PC-9 (cell line): Measurements from ENCODE around the gene MLIP. TPM values are rescaled to one million over a fixed set of nuclear protein-coding genes. Genes with fewer than 3 reads are reported as not detected.

Experiments used
- BruUV-seq: library from RNA; stranded (reverse); fragments of 400-500 nt; replicated peaks from 2 replicates; lab custom pipeline; 2021; lab: Mats Ljungman, UMichigan
- CTCF ChIA-PET: fragments of 300-600 bp; sonication (Branson Sonifier 250); formaldehyde crosslinking; loops from one replicate; lab custom pipeline; 2022; ENCODE audit warnings: antibody characterized with exemption; lab: Charles Lee
- POLR2A ChIA-PET: fragments of 300-600 bp; sonication (Branson Sonifier 250); formaldehyde crosslinking; loops from one replicate; lab custom pipeline; 2022; ENCODE audit warnings: antibody characterized with exemption; ENCODE audit not compliant: unreplicated experiment; lab: Charles Lee
- DNase-seq, 2 experiments: peaks; one replicate each; pipeline versions ENCODE4 v3.0.0 to v3.0.0-alpha.2; 2015 to 2022; ENCODE audit warnings: mixed read lengths in 1 of 2
- H2AFZ ChIP-seq: fragments of 200-600 bp; sonication (generic); 2 replicates; pipeline ENCODE4 v1.8.1; 2017; ENCODE audit warnings: antibody characterized with exemption
- H3F3A ChIP-seq: fragments of 200-600 bp; sonication (generic); 2 replicates; pipeline ENCODE4 v1.8.1; 2017; ENCODE audit warnings: antibody characterized with exemption, mild to moderate bottlenecking, low read depth; ENCODE audit not compliant: insufficient read depth
- H3K27ac ChIP-seq: fragments of 200-600 bp; sonication (generic); 2 replicates; pipeline ENCODE4 v1.6.1; 2016; ENCODE audit warnings: mixed run types
- H3K27me3 ChIP-seq: fragments of 200-600 bp; sonication (generic); 2 replicates; pipeline ENCODE4 v1.6.1; 2016; ENCODE audit warnings: low read depth, mixed run types; ENCODE audit not compliant: insufficient read depth
- H3K36me3 ChIP-seq: fragments of 200-600 bp; sonication (generic); 2 replicates; pipeline ENCODE4 v1.6.1; 2016; ENCODE audit warnings: low read depth, mixed run types
- H3K4me1 ChIP-seq: fragments of 200-600 bp; sonication (generic); replicated peaks from 2 replicates; pipeline ENCODE4 v1.6.1; 2016; ENCODE audit warnings: mixed run types; ENCODE audit not compliant: insufficient read depth
- H3K4me2 ChIP-seq: fragments of 200-600 bp; sonication (generic); 2 replicates; pipeline ENCODE4 v1.6.1; 2017; ENCODE audit warnings: mixed run types
- H3K4me3 ChIP-seq: fragments of 200-600 bp; sonication (generic); 2 replicates; pipeline ENCODE4 v1.6.1; 2016; ENCODE audit warnings: mixed run types
- H3K79me2 ChIP-seq: fragments of 200-600 bp; sonication (generic); 2 replicates; pipeline ENCODE4 v1.6.1; 2017; ENCODE audit warnings: low read depth, mixed run types
- H3K9me2 ChIP-seq: fragments of 200-600 bp; sonication (generic); 2 replicates; pipeline ENCODE4 v1.8.1; 2017; ENCODE audit warnings: mild to moderate bottlenecking; ENCODE audit not compliant: insufficient read depth
- H3K9me3 ChIP-seq: fragments of 200-600 bp; sonication (generic); 2 replicates; pipeline ENCODE4 v1.8.1; 2016; ENCODE audit warnings: low read depth; ENCODE audit not compliant: insufficient read depth
- H4K20me1 ChIP-seq: fragments of 200-600 bp; sonication (generic); 2 replicates; pipeline ENCODE4 v1.8.1; 2017; ENCODE audit not compliant: insufficient read depth
- EZH2 ChIP-seq: fragments of 200-600 bp; sonication (generic); IDR thresholded peaks from 2 replicates; pipeline ENCODE4 v1.8.0; 2017; ENCODE audit warnings: antibody characterized with exemption, low read depth
- intact Hi-C: fragments of 100-400 bp; cut with micrococcal nuclease; formaldehyde crosslinking; loops from one replicate; pipeline ENCODE4 v1.10.0; 2022; ENCODE audit not compliant: unreplicated experiment
- total RNA-seq: library from RNA; stranded (reverse); gene quantifications from 2 replicates; pipeline ENCODE4 v1.2.3, GENCODE V29; 2021
- TF ChIP-seq, protein P1 (sequence below): fragments of 200-600 bp; sonication (generic); conservative IDR thresholded peaks from 2 replicates; pipeline ENCODE4 v1.6.1; 2017; ENCODE audit warnings: mixed run types, antibody characterized with exemption, mild to moderate bottlenecking, moderate library complexity

The MLIP gene
- total RNA-seq, 1 experiment from 2014 or later: 0.79 TPM

DNA sequence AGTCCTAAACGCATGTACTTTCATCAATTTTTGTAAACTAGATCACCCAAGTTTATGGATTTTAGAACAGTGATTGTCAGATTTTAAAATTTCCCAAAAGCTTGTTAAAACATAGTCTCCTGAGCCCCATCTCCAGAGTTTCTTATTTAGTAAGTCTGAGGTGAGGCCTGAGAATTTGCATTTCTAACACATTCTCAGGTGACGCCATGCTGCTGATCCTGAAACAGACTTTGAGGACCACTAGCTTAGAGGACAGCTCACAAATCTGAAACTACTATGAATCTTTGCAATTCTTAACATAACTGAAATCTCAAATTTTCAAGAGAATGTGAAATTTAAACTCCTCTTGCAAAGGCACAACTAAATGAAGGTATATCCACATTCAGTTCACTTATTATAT lies 37.8 kb upstream of the MLIP start:
- Histone ChIP-seq H3K4me2 (no peak overlapping the region), H2AFZ (no peak overlapping the region), H3K27me3 (no peaks in the 10 kb centered on the region), H3K79me2 (no peaks in the 10 kb centered on the region), H3K9me3 (no peaks in the 10 kb centered on the region), H3K27ac (no peak overlapping the region), H3K9me2 (no peaks in the 10 kb centered on the region), H4K20me1 (no peaks in the 10 kb centered on the region), H3K4me3 (no peak overlapping the region), H3K36me3 (no peaks in the 10 kb centered on the region), H3K4me1 (no peaks in the 10 kb centered on the region), H3F3A (no peaks in the 10 kb centered on the region)
- POLR2A ChIA-PET: no interaction called here
- BruUV-seq: no TSS peak
- intact Hi-C loops: no loop called here
- DNase-seq: no peak
- TF ChIP-seq, protein P1, sequence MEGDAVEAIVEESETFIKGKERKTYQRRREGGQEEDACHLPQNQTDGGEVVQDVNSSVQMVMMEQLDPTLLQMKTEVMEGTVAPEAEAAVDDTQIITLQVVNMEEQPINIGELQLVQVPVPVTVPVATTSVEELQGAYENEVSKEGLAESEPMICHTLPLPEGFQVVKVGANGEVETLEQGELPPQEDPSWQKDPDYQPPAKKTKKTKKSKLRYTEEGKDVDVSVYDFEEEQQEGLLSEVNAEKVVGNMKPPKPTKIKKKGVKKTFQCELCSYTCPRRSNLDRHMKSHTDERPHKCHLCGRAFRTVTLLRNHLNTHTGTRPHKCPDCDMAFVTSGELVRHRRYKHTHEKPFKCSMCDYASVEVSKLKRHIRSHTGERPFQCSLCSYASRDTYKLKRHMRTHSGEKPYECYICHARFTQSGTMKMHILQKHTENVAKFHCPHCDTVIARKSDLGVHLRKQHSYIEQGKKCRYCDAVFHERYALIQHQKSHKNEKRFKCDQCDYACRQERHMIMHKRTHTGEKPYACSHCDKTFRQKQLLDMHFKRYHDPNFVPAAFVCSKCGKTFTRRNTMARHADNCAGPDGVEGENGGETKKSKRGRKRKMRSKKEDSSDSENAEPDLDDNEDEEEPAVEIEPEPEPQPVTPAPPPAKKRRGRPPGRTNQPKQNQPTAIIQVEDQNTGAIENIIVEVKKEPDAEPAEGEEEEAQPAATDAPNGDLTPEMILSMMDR: no peak
- no peak for TF ChIP-seq EZH2
- CTCF ChIA-PET: no interaction called here

DNA sequence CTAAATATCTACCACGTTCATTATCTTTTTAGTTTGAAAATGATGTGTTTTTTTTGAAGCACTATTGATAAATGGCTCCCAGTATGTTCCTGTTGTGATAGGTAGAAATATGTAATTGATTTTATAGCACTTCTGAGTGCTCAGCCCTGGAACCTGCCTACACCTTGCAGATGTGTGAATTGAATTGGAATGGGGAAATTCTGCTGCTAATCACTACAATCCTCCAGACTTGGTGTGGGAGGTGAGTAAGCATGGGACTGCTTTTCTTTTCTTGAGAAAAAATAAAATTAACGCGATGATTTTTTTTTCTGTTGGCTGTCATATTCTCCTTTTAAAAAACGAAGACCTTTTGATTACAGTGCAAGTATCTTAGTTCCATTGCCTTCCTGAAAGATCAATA lies 37.1 kb upstream of the MLIP start:
- no peak for DNase-seq
- no peaks in the 10 kb centered on the region for H3K4me1 ChIP-seq
- CTCF ChIA-PET: no interaction called here
- no peak overlapping the region for H3K4me2 ChIP-seq
- no peaks in the 10 kb centered on the region for H3K36me3 ChIP-seq
- H4K20me1 ChIP-seq: no peaks in the 10 kb centered on the region
- no peak overlapping the region for H2AFZ ChIP-seq
- TF ChIP-seq, protein P1: no peak
- TF ChIP-seq EZH2: no peak
- intact Hi-C loops: no loop called here
- no TSS peak for BruUV-seq
- H3K27me3 ChIP-seq: no peaks in the 10 kb centered on the region
- H3K27ac ChIP-seq: no peak overlapping the region
- no peaks in the 10 kb centered on the region for H3K9me2 ChIP-seq
- H3F3A ChIP-seq: no peaks in the 10 kb centered on the region
- H3K79me2 ChIP-seq: no peaks in the 10 kb centered on the region
- no peaks in the 10 kb centered on the region for H3K9me3 ChIP-seq
- no peak overlapping the region for H3K4me3 ChIP-seq
- POLR2A ChIA-PET: no interaction called here

DNA sequence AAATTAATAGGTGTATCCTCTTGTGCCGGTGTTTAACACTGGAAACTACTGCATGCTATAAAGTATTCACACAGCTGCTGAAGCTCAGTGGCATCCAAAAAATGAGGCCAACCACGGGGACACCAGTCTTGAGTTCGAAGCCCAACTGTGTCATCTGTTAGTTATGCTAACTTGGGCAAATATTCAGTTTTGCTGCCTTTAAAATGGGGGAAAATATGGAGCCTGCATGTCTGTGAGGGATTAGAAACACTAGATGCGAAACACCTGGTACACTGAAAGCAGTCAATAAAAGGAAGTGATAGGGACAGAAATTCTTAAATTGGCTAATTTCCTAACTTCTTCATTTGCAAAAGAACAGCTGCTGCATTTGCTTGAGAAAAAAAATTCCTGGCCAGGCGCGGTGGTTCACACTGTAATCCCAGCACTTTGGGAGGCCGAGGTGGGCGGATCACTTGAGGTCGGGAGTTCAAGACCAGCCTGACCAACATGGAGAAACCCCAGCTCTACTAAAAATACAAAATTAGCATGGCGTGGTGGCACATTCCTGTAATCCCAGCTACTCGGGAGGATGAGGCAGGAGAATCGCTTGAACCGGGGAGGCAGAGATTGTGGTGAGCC lies 36.6 kb upstream of the MLIP start:
- no peaks in the 10 kb centered on the region for H3K79me2 ChIP-seq
- no peaks in the 10 kb centered on the region for H3F3A ChIP-seq
- no peak overlapping the region for H3K4me3 ChIP-seq
- H3K9me3 ChIP-seq: no peaks in the 10 kb centered on the region
- CTCF ChIA-PET: no interaction called here
- H3K27me3 ChIP-seq: no peaks in the 10 kb centered on the region
- POLR2A ChIA-PET: no interaction called here
- H3K4me2 ChIP-seq: no peak overlapping the region
- H4K20me1 ChIP-seq: no peaks in the 10 kb centered on the region
- H3K27ac ChIP-seq: no peak overlapping the region
- no TSS peak for BruUV-seq
- H3K36me3 ChIP-seq: no peaks in the 10 kb centered on the region
- no peak for TF ChIP-seq EZH2
- TF ChIP-seq, protein P1: no peak
- DNase-seq: no peak
- no peaks in the 10 kb centered on the region for H3K4me1 ChIP-seq
- H3K9me2 ChIP-seq: no peaks in the 10 kb centered on the region
- H2AFZ ChIP-seq: no peak overlapping the region
- intact Hi-C loops: no loop called here
